ENCODE data around the gene TMEM63A. TPM values are rescaled to one million over a fixed set of nuclear protein-coding genes. Genes with fewer than 3 reads are reported as not detected.
A peak's percentile ranks its signal among the peaks of the same experiment; 100 is the strongest.

The TMEM63A gene
- total and polyA plus RNA-seq, 11 donors: 13.7 to 42.7 (median 25.3) TPM

DNA sequence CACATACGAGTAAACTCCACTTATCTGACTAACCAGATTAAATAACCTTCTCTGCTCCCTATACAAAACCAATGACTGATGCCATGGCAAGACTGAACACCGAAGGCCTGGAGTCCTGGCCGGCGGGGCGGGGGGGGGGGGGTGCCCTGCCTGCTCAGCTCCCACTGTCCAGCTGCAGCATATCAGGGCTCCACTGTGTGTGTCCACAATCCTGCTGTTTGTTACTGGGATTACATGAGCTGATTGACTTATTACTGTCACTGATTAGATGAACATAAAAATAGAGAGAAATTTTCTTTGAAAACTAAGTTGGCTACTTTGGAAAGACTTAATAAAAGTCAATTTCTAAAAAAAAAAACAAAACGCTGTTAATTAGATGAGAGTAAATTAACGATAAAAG, 24.9 kb downstream of the TMEM63A start:
- no peak overlapping the region for H3K27ac ChIP-seq
- H3K4me1 ChIP-seq: peaks cover 0 to 11% (median 0%) of the 10 kb centered on the region in 12 donors
- WGBS, 4 donors: 70 to 82% (median 75%) methylated on average over 6 to 7 of the region's 7 CpGs
- H3K36me3 ChIP-seq: peaks cover 0 to 96% (median 90%) of the 10 kb centered on the region in 9 donors
- H3K4me3 ChIP-seq: no peak overlapping the region
- TF ChIP-seq POLR2A (IDR thresholded peaks at IDR 0.05): no peak
- TF ChIP-seq, protein P1, sequence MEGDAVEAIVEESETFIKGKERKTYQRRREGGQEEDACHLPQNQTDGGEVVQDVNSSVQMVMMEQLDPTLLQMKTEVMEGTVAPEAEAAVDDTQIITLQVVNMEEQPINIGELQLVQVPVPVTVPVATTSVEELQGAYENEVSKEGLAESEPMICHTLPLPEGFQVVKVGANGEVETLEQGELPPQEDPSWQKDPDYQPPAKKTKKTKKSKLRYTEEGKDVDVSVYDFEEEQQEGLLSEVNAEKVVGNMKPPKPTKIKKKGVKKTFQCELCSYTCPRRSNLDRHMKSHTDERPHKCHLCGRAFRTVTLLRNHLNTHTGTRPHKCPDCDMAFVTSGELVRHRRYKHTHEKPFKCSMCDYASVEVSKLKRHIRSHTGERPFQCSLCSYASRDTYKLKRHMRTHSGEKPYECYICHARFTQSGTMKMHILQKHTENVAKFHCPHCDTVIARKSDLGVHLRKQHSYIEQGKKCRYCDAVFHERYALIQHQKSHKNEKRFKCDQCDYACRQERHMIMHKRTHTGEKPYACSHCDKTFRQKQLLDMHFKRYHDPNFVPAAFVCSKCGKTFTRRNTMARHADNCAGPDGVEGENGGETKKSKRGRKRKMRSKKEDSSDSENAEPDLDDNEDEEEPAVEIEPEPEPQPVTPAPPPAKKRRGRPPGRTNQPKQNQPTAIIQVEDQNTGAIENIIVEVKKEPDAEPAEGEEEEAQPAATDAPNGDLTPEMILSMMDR (IDR thresholded peaks at IDR 0.05): no peak
- intact Hi-C loops (cut with DNase I): loop anchor here in 1 of 10 donors (10.0 kb wide), 1 partner anchor 58 kb away; no protein-coding TSS in a partner anchor
- DNase-seq: no peak
- no peak for ATAC-seq
- no peaks in the 10 kb centered on the region for H3K9me3 ChIP-seq
- no peaks in the 10 kb centered on the region for H3K27me3 ChIP-seq

DNA sequence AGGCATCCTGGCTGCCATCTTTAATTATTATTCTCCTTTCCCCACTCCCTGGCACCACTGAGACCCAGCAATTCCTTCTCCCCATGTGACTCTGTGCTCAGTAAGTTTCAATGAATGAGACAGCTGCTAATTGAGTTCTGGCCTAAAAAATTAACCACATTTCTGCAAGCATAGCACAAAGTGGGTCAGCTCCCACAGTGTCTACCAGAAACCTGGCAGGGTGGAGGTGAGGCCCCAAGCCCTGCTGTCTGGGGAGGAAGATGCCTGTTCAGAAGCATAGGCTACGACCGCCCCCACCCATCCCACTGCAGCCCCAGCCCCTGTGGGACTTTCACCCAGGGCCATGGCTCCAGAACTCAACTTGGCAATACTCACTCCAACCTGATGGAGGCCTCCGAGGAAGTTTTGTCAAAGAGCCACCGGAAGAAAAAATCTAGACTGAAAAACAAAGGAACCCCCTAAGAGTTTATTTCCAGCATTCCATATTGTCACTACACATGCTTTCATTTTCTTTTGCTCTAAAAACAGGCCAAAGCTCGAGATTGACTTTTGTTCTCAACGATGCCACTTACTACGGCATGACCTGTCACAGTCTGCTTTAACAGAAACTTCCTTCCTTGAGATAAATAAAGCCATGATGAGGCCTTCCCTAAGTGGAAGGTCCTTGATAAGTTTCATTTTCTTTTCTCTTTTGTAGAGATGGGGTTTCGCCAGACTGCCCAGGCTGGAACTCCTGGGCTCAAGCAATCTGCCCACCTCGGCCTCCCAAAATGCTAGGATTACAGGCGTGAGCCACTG, 26.5 kb downstream of the TMEM63A start:
- no peak for TF ChIP-seq POLR2A (IDR thresholded peaks at IDR 0.05)
- TF ChIP-seq, protein P1 (IDR thresholded peaks at IDR 0.05): no peak
- peak overlapping the region in 1 of 12 donors; percentile 63 for H3K27ac ChIP-seq
- no peaks in the 10 kb centered on the region for H3K27me3 ChIP-seq
- intact Hi-C loops (cut with DNase I): loop anchor here in 1 of 10 donors (10.0 kb wide), 1 partner anchor 59 kb away; no protein-coding TSS in a partner anchor
- DNase-seq: no peak
- peaks cover 0 to 16% (median 0%) of the 10 kb centered on the region in 12 donors for H3K4me1 ChIP-seq
- ATAC-seq: no peak
- H3K9me3 ChIP-seq: no peaks in the 10 kb centered on the region
- 68 to 83% (median 75%) methylated on average over 10 of the region's 10 CpGs for WGBS, 4 donors
- no peak overlapping the region for H3K4me3 ChIP-seq
- H3K36me3 ChIP-seq: peaks cover 0 to 96% (median 90%) of the 10 kb centered on the region in 9 donors

DNA sequence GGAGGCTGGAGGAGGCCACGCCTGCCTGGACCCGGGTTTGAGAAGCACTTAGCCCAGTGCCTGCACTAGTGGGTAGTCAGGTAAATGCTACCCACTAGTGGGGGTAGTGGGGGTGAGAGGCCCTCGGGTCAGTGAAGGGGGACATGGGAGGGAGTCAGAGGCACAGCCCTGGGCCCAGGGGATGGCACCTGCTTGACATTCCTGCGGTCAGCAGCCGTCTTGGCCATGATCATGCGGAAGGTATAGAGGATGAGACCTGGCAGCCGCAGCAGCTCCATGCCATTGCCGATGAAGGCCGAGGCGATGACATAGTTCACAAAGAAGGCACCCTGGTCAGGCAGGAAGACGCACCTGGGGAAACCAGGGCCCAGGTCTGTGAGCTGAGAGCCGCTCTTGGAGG, 28.7 kb downstream of the TMEM63A start:
- H3K36me3 ChIP-seq: peaks cover 0 to 89% (median 77%) of the 10 kb centered on the region in 9 donors
- intact Hi-C loops (cut with DNase I): loop anchor here in 1 of 10 donors (10.0 kb wide), 1 partner anchor 61 kb away; no protein-coding TSS in a partner anchor
- ATAC-seq (no peak), DNase-seq (no peak)
- H3K9me3 ChIP-seq: no peaks in the 10 kb centered on the region
- peaks cover 0 to 31% (median 8%) of the 10 kb centered on the region in 12 donors for H3K4me1 ChIP-seq
- 88 to 98% (median 91%) methylated on average over 12 of the region's 12 CpGs for WGBS, 4 donors
- TF ChIP-seq, protein P1 (IDR thresholded peaks at IDR 0.05): no peak
- TF ChIP-seq POLR2A (IDR thresholded peaks at IDR 0.05): no peak
- no peak overlapping the region for H3K27ac ChIP-seq
- no peak overlapping the region for H3K4me3 ChIP-seq
- H3K27me3 ChIP-seq: no peaks in the 10 kb centered on the region

DNA sequence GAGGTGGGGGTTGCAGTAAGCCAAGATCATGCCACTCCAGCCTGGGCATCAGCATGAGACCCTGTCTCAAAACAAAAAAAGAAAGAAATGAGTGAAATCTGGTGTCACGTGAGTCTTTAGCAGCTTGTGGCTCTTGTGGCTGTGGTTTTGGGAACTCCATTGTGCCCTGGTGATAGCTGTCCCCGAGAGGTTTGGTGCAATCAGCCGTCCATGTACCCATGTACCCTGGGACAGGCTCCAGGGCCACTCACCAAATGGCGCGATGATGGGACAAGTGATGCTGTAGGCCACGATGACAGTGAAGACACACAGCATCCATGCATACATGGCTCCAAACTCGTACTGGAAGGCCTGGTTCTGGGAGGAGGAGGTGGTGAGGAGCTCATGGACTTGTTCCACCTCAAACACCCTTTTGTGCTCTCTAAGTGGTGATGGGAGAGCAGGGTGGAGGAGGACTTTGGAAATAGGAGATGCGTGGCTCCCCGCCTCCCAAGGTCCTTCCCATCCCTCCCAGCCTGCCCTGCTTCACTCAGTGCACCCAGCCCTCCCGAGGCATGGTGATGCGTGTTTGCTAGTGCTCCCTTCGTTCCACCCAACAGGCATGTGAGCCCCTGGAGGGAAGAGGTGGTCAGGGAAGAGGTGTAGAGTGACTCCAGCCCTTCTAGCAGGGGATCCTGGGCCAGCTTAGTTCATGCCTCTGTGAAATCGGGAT, 29.6 kb downstream of the TMEM63A start:
- Histone ChIP-seq H3K4me1 (peaks cover 0 to 40% (median 12%) of the 10 kb centered on the region in 12 donors), H3K36me3 (peaks cover 0 to 88% (median 73%) of the 10 kb centered on the region in 9 donors), H3K4me3 (no peak overlapping the region), H3K27me3 (no peaks in the 10 kb centered on the region), H3K9me3 (no peaks in the 10 kb centered on the region), H3K27ac (no peak overlapping the region)
- 88 to 95% (median 92%) methylated on average over 13 of the region's 13 CpGs for WGBS, 4 donors
- DNase-seq (no peak), ATAC-seq (no peak)
- intact Hi-C loops (cut with DNase I): loop anchor here in 1 of 10 donors (10.0 kb wide), 1 partner anchor 62 kb away; no protein-coding TSS in a partner anchor
- TF ChIP-seq, protein P1 (IDR thresholded peaks at IDR 0.05): no peak
- no peak for TF ChIP-seq POLR2A (IDR thresholded peaks at IDR 0.05)

Data from heart left ventricle (tissue), 16 donors.